ENCODE data around the gene CXCL1.

The CXCL1 gene

GRCh38 chr4:73831569-73831968 lies 37.6 kb upstream of the CXCL1 start:
- DNase-seq (ENCODE audit: low read depth), result no peak
- TF ChIP-seq CTCF (IDR thresholded peaks at IDR 0.05; ENCODE audit: low read depth, low read length, missing control alignments), result no peak
- no peak overlapping the region for H3K4me3 ChIP-seq (ENCODE audit: low read depth, low read length)

GRCh38 chr4:73832651-73833237 lies 36.4 kb upstream of the CXCL1 start:
- H3K4me3 ChIP-seq (ENCODE audit: low read depth, low read length), result no peak overlapping the region
- DNase-seq (ENCODE audit: low read depth), result no peak
- no peak for TF ChIP-seq CTCF (IDR thresholded peaks at IDR 0.05; ENCODE audit: low read depth, low read length, missing control alignments)

GRCh38 chr4:73836373-73837279 lies 32.6 kb upstream of the CXCL1 start, which contains the start of gene CXCL6:
TSS of gene CXCL6 (plus strand) at chr4:73836678. CDS start at chr4:73836751, 73 bp downstream.
- DNase-seq (ENCODE audit: low read depth), result no peak
- H3K4me3 ChIP-seq (ENCODE audit: low read depth, low read length), result no peak within 1 kb of the TSS

GRCh38 chr4:73839071-73839470 lies 30.1 kb upstream of the CXCL1 start:
- TF ChIP-seq CTCF (IDR thresholded peaks at IDR 0.05; ENCODE audit: low read depth, low read length, missing control alignments), result no peak
- DNase-seq (ENCODE audit: low read depth), result no peak
- H3K4me3 ChIP-seq (ENCODE audit: low read depth, low read length), result no peak overlapping the region

More at GRCh38 chr4:73836373-73837279, 32.6 kb upstream of the CXCL1 start, which contains the start of gene CXCL6:
- TF ChIP-seq CTCF (IDR thresholded peaks at IDR 0.05; ENCODE audit: low read depth, low read length, missing control alignments), result no peak

GRCh38 chr4:73839715-73840114 lies 29.5 kb upstream of the CXCL1 start:
- no peak for DNase-seq (ENCODE audit: low read depth)
- no peak for TF ChIP-seq CTCF (IDR thresholded peaks at IDR 0.05; ENCODE audit: low read depth, low read length, missing control alignments)
- no peak overlapping the region for H3K4me3 ChIP-seq (ENCODE audit: low read depth, low read length)

- no peak for DNase-seq (ENCODE audit: low read depth)
- TF ChIP-seq CTCF (IDR thresholded peaks at IDR 0.05; ENCODE audit: low read depth, low read length, missing control alignments), result no peak
- H3K4me3 ChIP-seq (ENCODE audit: low read depth, low read length), result no peak overlapping the region
Measured at GRCh38 chr4:73841243-73841925, 27.8 kb upstream of the CXCL1 start.
